HG02678 (cell line): ENCODE results near the gene CFAP58.
A peak's percentile ranks its signal among the peaks of the same experiment; 100 is the strongest.
"Not testable (repeated sequence)": the region's sequence is repeated elsewhere in the genome, so short reads cannot be mapped to it uniquely, and the experiment has no call there.

ENCODE experiments used
- ATAC-seq: cut with Tn5 transposase; IDR thresholded peaks from one replicate; pipeline ENCODE4 v1.9.1; 2021; ENCODE audit warnings: mild to moderate bottlenecking, moderate library complexity; ENCODE audit not compliant: unreplicated experiment

CFAP58 gene

GRCh38 chr10:104427989-104428388 lies 74.4 kb downstream of the CFAP58 start:
- no peak for ATAC-seq

GRCh38 chr10:104429846-104430245 lies 76.2 kb downstream of the CFAP58 start:
- ATAC-seq, result no peak

- no peak for ATAC-seq
These were observed 76.7 kb downstream of the CFAP58 start for GRCh38 chr10:104430360-104430759.

- no peak for ATAC-seq
These were observed 80.0 kb downstream of the CFAP58 start for GRCh38 chr10:104433669-104434068.

- no peak for ATAC-seq
These were observed 81.0 kb downstream of the CFAP58 start for GRCh38 chr10:104434601-104435000.

- ATAC-seq, result no peak
These were observed 82.2 kb downstream of the CFAP58 start for GRCh38 chr10:104435822-104436221.

GRCh38 chr10:104437226-104437625 lies 83.6 kb downstream of the CFAP58 start:
- no peak for ATAC-seq

GRCh38 chr10:104440221-104440620 lies 86.6 kb downstream of the CFAP58 start:
- no peak for ATAC-seq

- no peak for ATAC-seq
These were observed 87.8 kb downstream of the CFAP58 start for GRCh38 chr10:104441329-104442000.

GRCh38 chr10:104445359-104445758 lies 91.7 kb downstream of the CFAP58 start:
- ATAC-seq, result no peak

- no peak for ATAC-seq
These were observed 92.5 kb downstream of the CFAP58 start for GRCh38 chr10:104446151-104446550.

- ATAC-seq, result no peak
These were observed 93.7 kb downstream of the CFAP58 start for GRCh38 chr10:104447331-104447730.

- ATAC-seq, result no peak
These were observed 94.3 kb downstream of the CFAP58 start for GRCh38 chr10:104447906-104448305.

- no peak for ATAC-seq
These were observed 95.8 kb downstream of the CFAP58 start for GRCh38 chr10:104449391-104449790.

- no peak for ATAC-seq
These were observed 96.9 kb downstream of the CFAP58 start for GRCh38 chr10:104450490-104450889.

GRCh38 chr10:104450954-104451353 lies 97.3 kb downstream of the CFAP58 start:
- no peak for ATAC-seq

GRCh38 chr10:104452977-104453376 lies 99.3 kb downstream of the CFAP58 start:
- no peak for ATAC-seq

GRCh38 chr10:104456802-104457542 lies 103.3 kb downstream of the CFAP58 start:
- ATAC-seq, result peak; percentile 69

- no peak for ATAC-seq
These were observed 103.9 kb downstream of the CFAP58 start for GRCh38 chr10:104457543-104457828.

- ATAC-seq, result not testable (repeated sequence)
These were observed 111.9 kb downstream of the CFAP58 start for GRCh38 chr10:104465575-104465974.

GRCh38 chr10:104468818-104469217 lies 115.2 kb downstream of the CFAP58 start:
- ATAC-seq, result not testable (repeated sequence)

- ATAC-seq, result no peak
These were observed 118.9 kb downstream of the CFAP58 start for GRCh38 chr10:104472505-104472904.
